ENCODE data around the gene PDE4D.

The PDE4D gene

DNA sequence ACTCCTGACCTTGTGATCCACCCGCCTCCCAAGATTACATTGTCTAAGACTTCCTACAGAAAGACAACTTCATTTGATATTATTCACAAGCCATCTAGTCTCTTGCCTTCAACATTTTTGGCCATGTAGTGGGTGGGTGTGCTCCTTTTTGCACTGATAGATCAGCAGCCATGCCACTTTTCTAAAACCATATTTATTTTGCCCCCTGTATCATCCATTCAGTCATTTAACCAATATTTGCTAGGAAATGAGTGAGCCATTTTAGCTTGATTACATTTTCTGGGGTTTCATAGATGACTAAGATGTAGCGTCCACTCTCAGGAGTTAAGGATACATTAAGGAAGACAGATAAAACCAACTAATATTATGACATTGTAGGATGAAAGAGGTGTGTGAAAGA lies 755.0 kb downstream of the PDE4D start:
- Histone ChIP-seq H3K27me3 (no peaks in the 10 kb centered on the region), H3K9me3 (no peaks in the 10 kb centered on the region), H3K4me1 (peaks cover 17% of the 10 kb centered on the region), H3K36me3 (no peaks in the 10 kb centered on the region), H3K4me3 (ENCODE audit: low read depth, low read length) (no peak overlapping the region)
- DNase-seq: no peak
- TF ChIP-seq, protein P1, sequence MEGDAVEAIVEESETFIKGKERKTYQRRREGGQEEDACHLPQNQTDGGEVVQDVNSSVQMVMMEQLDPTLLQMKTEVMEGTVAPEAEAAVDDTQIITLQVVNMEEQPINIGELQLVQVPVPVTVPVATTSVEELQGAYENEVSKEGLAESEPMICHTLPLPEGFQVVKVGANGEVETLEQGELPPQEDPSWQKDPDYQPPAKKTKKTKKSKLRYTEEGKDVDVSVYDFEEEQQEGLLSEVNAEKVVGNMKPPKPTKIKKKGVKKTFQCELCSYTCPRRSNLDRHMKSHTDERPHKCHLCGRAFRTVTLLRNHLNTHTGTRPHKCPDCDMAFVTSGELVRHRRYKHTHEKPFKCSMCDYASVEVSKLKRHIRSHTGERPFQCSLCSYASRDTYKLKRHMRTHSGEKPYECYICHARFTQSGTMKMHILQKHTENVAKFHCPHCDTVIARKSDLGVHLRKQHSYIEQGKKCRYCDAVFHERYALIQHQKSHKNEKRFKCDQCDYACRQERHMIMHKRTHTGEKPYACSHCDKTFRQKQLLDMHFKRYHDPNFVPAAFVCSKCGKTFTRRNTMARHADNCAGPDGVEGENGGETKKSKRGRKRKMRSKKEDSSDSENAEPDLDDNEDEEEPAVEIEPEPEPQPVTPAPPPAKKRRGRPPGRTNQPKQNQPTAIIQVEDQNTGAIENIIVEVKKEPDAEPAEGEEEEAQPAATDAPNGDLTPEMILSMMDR (IDR thresholded peaks at IDR 0.05; ENCODE audit: low read depth, low read length): no peak

DNA sequence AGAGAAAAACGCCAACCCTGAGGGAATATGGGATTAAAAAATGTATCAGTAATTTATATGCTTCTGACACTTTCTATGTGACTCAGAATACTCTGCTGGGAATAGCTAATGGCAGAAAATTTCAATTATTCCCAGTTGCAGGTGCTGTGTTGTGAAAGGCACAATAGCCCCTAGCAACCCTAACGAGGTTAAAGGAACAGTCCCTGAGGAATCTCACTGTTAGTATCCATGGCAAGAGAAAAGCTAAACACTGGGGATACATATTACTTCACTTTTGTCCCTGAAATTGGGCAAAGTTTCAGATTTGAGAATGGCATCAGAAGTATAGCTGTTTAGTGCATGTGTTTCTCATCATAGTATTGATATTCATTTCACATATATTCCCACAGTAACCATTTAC lies 755.7 kb downstream of the PDE4D start:
- Histone ChIP-seq H3K4me3 (ENCODE audit: low read depth, low read length) (no peak overlapping the region), H3K4me1 (peaks cover 22% of the 10 kb centered on the region), H3K36me3 (no peaks in the 10 kb centered on the region), H3K9me3 (no peaks in the 10 kb centered on the region), H3K27me3 (no peaks in the 10 kb centered on the region)
- TF ChIP-seq, protein P1 (IDR thresholded peaks at IDR 0.05; ENCODE audit: low read depth, low read length): no peak
- DNase-seq: no peak

DNA sequence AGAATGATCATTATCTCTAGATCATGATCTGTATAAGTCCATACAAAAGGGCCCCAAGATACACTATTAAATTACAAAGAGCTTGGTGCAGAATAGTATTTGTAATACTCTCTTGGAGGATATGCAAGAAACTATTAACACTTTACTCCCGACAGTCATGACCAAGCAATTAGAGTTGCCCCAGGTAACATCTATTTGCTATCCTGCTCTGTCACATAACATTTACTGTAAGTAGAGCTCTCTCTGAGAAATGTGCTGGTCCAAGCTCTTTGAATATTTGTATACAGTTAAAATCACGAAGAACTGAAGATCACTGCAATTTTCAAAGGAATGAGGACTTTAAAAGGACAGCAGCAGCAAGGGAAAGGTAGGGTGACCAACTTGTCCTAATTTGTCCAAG lies 757.0 kb downstream of the PDE4D start:
- no peak for DNase-seq
- H3K4me3 ChIP-seq (ENCODE audit: low read depth, low read length): no peak overlapping the region
- H3K27me3 ChIP-seq: no peaks in the 10 kb centered on the region

DNA sequence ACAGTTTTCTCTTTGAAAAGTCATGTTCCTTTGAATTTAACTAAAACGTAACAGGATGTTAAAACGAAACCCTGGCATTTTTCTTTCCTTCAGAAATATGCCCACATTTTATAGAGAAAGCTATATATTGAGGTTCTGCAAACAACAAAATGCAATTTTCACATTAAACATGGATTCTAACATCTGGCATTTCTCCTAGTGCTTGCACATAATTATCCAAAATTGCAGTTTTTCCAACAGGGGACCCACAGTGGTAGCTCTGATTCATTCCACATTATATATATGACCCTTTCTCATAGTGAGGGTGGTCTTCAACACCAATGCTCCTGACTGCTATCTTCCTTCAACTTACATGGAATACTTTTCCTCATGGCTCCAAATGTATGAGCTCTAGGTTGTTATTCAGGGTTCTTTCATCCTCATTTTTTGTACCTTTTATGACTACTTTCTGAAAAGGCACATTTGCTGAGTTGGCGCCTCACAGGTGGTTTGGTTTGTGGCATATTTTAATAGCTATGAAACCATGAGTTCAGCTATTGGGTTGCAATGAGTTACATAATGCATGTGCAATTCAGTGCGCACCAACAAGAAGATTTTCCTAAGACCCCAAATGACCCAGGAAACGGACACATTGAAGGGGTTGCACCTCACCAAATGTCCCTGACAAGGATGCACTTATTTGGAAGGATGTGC lies 758.9 kb downstream of the PDE4D start:
- Histone ChIP-seq H3K27me3 (no peaks in the 10 kb centered on the region), H3K36me3 (no peaks in the 10 kb centered on the region), H3K4me3 (ENCODE audit: low read depth, low read length) (no peak overlapping the region), H3K9me3 (no peaks in the 10 kb centered on the region), H3K4me1 (peaks cover 15% of the 10 kb centered on the region)
- TF ChIP-seq, protein P1 (IDR thresholded peaks at IDR 0.05; ENCODE audit: low read depth, low read length): no peak
- no peak for DNase-seq

More for the DNA sequence above, 757.0 kb downstream of the PDE4D start:
- Histone ChIP-seq H3K4me1 (peaks cover 22% of the 10 kb centered on the region), H3K36me3 (no peaks in the 10 kb centered on the region), H3K9me3 (no peaks in the 10 kb centered on the region)
- TF ChIP-seq, protein P1 (IDR thresholded peaks at IDR 0.05; ENCODE audit: low read depth, low read length): no peak

DNA sequence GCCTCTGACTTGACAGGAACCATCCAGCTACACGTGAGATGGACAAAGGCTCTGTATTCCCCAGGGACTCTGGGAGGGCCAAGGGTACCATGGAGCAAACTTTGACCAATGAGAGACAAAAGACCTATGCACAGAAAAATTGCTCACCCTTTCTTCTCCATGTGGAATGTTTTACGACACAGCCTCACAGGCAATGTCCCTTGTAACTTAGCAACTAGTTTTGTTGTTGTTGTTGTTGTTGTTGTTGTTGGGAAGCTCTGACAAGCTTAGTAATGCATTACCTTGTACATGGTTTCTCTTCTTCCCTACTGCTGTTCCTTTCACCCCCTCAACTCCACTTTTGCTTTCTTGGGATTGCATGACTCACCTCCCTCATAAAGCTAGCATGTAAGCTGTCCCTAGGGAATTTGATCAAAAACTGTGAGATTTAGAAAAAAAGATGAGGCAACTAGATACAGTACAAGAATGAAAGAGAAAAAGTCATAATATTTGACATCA lies 759.7 kb downstream of the PDE4D start:
- Histone ChIP-seq H3K27me3 (no peaks in the 10 kb centered on the region), H3K9me3 (no peaks in the 10 kb centered on the region), H3K4me1 (peaks cover 16% of the 10 kb centered on the region), H3K4me3 (ENCODE audit: low read depth, low read length) (no peak overlapping the region), H3K36me3 (no peaks in the 10 kb centered on the region)
- TF ChIP-seq, protein P1 (IDR thresholded peaks at IDR 0.05; ENCODE audit: low read depth, low read length): no peak
- DNase-seq: no peak

DNA sequence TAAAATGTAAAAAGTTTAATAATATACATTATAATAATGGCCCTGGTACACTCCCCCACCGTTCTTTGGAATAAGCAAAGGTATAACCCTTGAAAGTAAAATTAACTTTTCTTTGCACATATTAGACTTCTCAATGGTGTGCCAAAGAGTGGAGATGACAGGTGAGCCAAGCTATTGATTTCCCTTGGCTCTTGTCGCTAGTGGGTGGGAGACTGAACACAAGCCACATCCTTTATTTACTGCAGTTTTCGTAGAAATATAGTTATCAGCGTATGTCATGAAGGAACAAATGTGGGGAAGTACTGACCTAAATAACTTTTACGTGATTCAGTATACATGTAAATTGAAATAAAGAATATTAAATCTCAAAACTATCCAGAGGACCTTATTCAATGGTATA lies 761.4 kb downstream of the PDE4D start:
- H3K9me3 ChIP-seq: no peaks in the 10 kb centered on the region
- peaks cover 26% of the 10 kb centered on the region for H3K4me1 ChIP-seq
- TF ChIP-seq, protein P1 (IDR thresholded peaks at IDR 0.05; ENCODE audit: low read depth, low read length): no peak
- no peaks in the 10 kb centered on the region for H3K36me3 ChIP-seq
- no peak overlapping the region for H3K4me3 ChIP-seq (ENCODE audit: low read depth, low read length)
- H3K27me3 ChIP-seq: no peaks in the 10 kb centered on the region
- DNase-seq: no peak

All from BE2C (cell line).